Measurements from ENCODE around the gene PAK5. TPM values are rescaled to one million over a fixed set of nuclear protein-coding genes. Genes with fewer than 3 reads are reported as not detected.

The PAK5 gene
- total RNA-seq, 2 donors from 2014 or later, result 0.22 to 0.42 TPM

DNA sequence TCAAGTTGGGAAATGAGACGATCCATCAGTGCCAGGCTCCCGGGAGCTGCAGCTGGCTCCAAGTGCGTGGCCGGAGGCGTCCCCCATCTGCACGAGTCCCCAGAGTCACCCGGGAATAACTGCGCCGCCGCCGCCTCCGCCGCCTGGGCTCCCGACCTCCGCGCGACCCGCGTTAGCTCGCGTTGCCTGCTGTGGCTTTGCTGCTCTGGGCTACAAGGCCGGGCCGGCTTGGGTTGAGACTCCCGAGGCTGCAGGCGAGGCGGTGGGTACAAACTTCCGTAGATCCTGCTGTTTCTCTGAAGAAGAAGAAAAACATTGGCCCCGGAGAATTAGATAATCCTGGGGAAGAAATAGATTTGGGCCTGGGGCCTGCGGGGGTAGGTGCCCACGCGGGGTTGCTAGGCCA, 331.9 kb downstream of the PAK5 start:
- Histone ChIP-seq H3K4me1 (ENCODE audit: control insufficient read depth, insufficient read depth, low read length) (no peaks in the 10 kb centered on the region), H3K4me3 (ENCODE audit: low read length) (no peak overlapping the region), H3K9me3 (ENCODE audit: control insufficient read depth, low read length) (no peaks in the 10 kb centered on the region), H3K9ac (ENCODE audit: extremely low read depth, low read length, poor library complexity, severe bottlenecking) (no peak overlapping the region), H3K36me3 (ENCODE audit: control insufficient read depth, insufficient read depth, low read length) (no peaks in the 10 kb centered on the region), H3K27me3 (ENCODE audit: control insufficient read depth, insufficient read depth, low read length, poor library complexity, severe bottlenecking) (peaks cover 70% of the 10 kb centered on the region), H3K27ac (ENCODE audit: low read depth, low read length) (no peak overlapping the region)
- Mint-ChIP-seq H3K27me3 (ENCODE audit: insufficient read depth) (peaks cover 91% of the 10 kb centered on the region), H3K4me1 (no peaks in the 10 kb centered on the region), H3K36me3 (ENCODE audit: low read depth) (no peaks in the 10 kb centered on the region), H3K27ac (no peak overlapping the region), H3K4me3 (no peak overlapping the region), H3K9me3 (no peaks in the 10 kb centered on the region)
- peak; percentile 70 for DNase-seq
- TF ChIP-seq, protein P1, sequence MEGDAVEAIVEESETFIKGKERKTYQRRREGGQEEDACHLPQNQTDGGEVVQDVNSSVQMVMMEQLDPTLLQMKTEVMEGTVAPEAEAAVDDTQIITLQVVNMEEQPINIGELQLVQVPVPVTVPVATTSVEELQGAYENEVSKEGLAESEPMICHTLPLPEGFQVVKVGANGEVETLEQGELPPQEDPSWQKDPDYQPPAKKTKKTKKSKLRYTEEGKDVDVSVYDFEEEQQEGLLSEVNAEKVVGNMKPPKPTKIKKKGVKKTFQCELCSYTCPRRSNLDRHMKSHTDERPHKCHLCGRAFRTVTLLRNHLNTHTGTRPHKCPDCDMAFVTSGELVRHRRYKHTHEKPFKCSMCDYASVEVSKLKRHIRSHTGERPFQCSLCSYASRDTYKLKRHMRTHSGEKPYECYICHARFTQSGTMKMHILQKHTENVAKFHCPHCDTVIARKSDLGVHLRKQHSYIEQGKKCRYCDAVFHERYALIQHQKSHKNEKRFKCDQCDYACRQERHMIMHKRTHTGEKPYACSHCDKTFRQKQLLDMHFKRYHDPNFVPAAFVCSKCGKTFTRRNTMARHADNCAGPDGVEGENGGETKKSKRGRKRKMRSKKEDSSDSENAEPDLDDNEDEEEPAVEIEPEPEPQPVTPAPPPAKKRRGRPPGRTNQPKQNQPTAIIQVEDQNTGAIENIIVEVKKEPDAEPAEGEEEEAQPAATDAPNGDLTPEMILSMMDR (conservative IDR thresholded peaks at IDR 0.05), result no peak
- whole genome bisulfite sequencing, 2 experiments (ENCODE audit: insufficient coverage in 1 of 2, insufficient read length in 1 of 2), result 39 to 72% methylated on average over 9 to 31 of the region's 31 CpGs

DNA sequence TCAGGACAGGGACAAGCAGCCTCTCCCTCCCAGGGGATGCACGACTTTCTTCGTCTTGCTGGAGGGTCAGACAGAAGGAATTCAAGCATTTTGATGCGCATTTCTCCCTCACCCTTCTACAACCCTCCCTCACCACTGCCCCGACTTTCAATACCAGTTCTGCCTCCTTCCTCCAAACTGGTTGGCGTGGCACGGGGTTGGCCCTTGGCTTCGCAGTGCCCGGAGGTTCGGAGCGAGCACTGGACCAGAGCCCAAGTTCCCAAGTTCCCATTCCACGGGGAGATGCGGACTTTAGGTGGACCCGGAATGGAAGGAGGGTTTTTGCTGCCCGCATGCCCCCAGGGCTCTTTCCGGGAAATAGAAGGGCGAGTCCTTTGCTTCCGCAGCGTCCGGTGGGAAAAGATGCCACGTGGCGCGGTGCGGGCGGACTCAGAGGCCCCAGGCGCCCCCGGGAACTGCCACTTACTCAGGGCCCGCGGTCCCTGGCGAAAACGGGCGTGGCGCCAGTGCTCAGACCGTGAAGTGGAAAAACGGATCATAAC, 332.5 kb downstream of the PAK5 start:
- Mint-ChIP-seq H3K4me3 (peak overlapping the region; percentile 17), H3K36me3 (ENCODE audit: low read depth) (no peaks in the 10 kb centered on the region), H3K4me1 (no peaks in the 10 kb centered on the region), H3K9me3 (no peaks in the 10 kb centered on the region), H3K27me3 (ENCODE audit: insufficient read depth) (peaks cover 85% of the 10 kb centered on the region), H3K27ac (no peak overlapping the region)
- Histone ChIP-seq H3K4me1 (ENCODE audit: control insufficient read depth, insufficient read depth, low read length) (no peaks in the 10 kb centered on the region), H3K4me3 (ENCODE audit: low read length) (no peak overlapping the region), H3K27me3 (ENCODE audit: control insufficient read depth, insufficient read depth, low read length, poor library complexity, severe bottlenecking) (peaks cover 64% of the 10 kb centered on the region), H3K36me3 (ENCODE audit: control insufficient read depth, insufficient read depth, low read length) (no peaks in the 10 kb centered on the region), H3K9ac (ENCODE audit: extremely low read depth, low read length, poor library complexity, severe bottlenecking) (no peak overlapping the region), H3K9me3 (ENCODE audit: control insufficient read depth, low read length) (no peaks in the 10 kb centered on the region), H3K27ac (ENCODE audit: low read depth, low read length) (no peak overlapping the region)
- peak; percentile 57 for DNase-seq
- 68 to 80% methylated on average over 23 to 34 of the region's 34 CpGs for WGBS, 2 experiments (ENCODE audit: insufficient coverage in 1 of 2, insufficient read length in 1 of 2)
- TF ChIP-seq, protein P1 (conservative IDR thresholded peaks at IDR 0.05), result no peak

DNA sequence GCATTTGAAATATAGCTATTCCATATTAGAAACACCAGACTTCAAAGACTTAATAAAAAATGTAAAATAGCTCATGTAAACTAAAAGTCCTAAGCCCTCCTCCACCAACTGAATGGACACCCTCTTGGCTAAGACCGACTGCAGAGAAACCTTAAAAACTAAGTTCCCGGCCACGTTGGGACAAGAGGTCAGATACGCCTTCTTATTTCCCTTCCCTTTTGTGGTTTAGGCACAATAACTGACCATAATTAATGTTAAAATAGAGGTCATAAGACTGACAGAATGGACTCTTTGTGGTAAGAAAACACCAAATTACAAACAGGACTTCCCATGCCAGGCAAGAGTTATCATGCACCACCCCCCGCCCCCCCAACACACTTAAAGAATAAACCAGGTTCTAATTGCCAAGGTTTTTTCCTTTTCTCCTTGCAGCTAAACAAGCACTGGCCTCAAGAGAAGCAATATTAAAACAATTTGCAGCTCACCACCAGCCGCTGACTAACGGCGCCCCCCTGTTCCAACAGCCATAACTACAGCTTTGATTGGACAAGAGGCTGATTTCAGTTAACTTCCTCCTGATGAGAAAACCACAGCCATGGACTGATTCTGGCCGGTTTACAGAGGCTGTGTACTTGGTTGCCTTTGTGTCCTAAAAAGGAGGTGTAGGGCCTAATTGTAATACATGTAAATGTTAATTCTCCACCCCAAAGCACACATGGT, 335.2 kb downstream of the PAK5 start:
- Mint-ChIP-seq H3K27ac (no peak overlapping the region), H3K4me1 (no peaks in the 10 kb centered on the region)
- WGBS, 2 experiments (ENCODE audit: insufficient coverage in 1 of 2, insufficient read length in 1 of 2), result 69% methylated on average over 9 of the region's 9 CpGs; no CpG with 5 or more reads in 1 of the 2 experiments

More for the DNA sequence above, 335.2 kb downstream of the PAK5 start:
- no peaks in the 10 kb centered on the region for H3K36me3 ChIP-seq (ENCODE audit: control insufficient read depth, insufficient read depth, low read length)
- H3K4me3 Mint-ChIP-seq, result no peak overlapping the region
- DNase-seq, result peak; percentile 75
- no peaks in the 10 kb centered on the region for H3K9me3 ChIP-seq (ENCODE audit: control insufficient read depth, low read length)
- TF ChIP-seq, protein P1 (conservative IDR thresholded peaks at IDR 0.05), result peak; percentile 60
- peaks cover 38% of the 10 kb centered on the region for H3K27me3 ChIP-seq (ENCODE audit: control insufficient read depth, insufficient read depth, low read length, poor library complexity, severe bottlenecking)
- no peak overlapping the region for H3K27ac ChIP-seq (ENCODE audit: low read depth, low read length)
- peaks cover 60% of the 10 kb centered on the region for H3K27me3 Mint-ChIP-seq (ENCODE audit: insufficient read depth)
- no peak overlapping the region for H3K4me3 ChIP-seq (ENCODE audit: low read length)
- H3K9ac ChIP-seq (ENCODE audit: extremely low read depth, low read length, poor library complexity, severe bottlenecking), result no peak overlapping the region
- H3K36me3 Mint-ChIP-seq (ENCODE audit: low read depth), result no peaks in the 10 kb centered on the region
- H3K9me3 Mint-ChIP-seq, result no peaks in the 10 kb centered on the region
- H3K4me1 ChIP-seq (ENCODE audit: control insufficient read depth, insufficient read depth, low read length), result no peaks in the 10 kb centered on the region
